GM10248 (cell line): ENCODE measurements around the gene TPD52L2.
"Not testable (repeated sequence)": the region's sequence is repeated elsewhere in the genome, so short reads cannot be mapped to it uniquely, and the experiment has no call there.

Experiments used
- CTCF ChIA-PET: fragments of 300-600 bp; sonication (Branson Sonifier 250); formaldehyde crosslinking; extraction: SDS; loops from one replicate; lab custom pipeline; 2021; ENCODE audit warnings: antibody characterized with exemption; lab: Yijun Ruan, JAX
- POLR2A ChIA-PET: fragments of 350-650 bp; sonication (Branson Sonifier 250); formaldehyde crosslinking; extraction: SDS; loops from one replicate; lab custom pipeline; 2020; ENCODE audit warnings: antibody characterized with exemption; lab: Yijun Ruan, JAX
- DNase-seq: peaks from one replicate; pipeline ENCODE4 v3.0.0; 2012; ENCODE audit errors: extremely low spot score
- TF ChIP-seq, protein P1 (sequence below): IDR thresholded peaks from 2 replicates; pipeline ENCODE4 v1.5.1; 2012; ENCODE audit warnings: mild to moderate bottlenecking, low read depth; ENCODE audit errors: extremely low read depth, missing control alignments, control extremely low read depth

The TPD52L2 gene

DNA sequence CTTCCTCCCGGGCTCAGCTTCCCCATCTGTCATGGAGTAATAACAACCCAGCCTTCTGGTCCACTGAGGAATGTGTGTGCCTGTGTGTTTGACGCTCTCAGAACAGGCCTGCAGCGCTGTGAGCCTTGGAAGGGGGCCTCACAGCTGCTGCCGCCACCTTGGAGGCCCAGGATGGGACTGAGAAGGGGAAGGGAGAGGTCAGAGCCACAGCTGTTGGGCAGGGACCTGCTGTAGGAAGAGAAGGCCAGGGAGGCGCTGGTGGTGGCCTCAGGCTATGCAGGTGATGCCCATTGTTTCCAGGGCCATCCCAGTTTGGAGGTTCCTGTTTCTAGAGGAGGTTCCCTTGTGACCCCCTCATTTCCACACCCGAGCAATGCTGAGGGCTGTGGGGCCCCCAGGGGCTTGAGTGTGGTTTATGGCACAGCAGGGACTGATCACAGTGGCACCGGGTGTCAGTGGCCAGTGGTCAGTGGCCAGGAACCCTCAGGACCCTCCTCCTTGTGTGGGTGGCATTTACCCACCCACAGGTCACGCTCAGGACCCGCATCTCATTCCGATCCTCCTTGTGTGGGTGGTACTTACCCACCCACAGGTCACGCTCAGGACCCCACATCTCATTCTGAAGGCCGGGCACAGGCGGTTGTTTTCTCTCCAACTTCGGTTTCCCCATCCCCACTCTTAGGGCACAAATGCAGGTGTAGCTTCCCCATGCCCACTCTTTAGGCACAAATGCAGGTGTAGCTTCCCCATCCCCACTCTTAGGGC, 14.0 kb downstream of the TPD52L2 start:
- ChIA-PET CTCF (interaction anchor here (0.6 kb wide), 1 partner anchor 13 kb away, joined by 3 read pairs; no protein-coding TSS in a partner anchor), POLR2A (interaction anchor here (1.4 kb wide), 1 partner anchor 14 kb away, joined by 4 read pairs; the partner anchor contains the start of gene TPD52L2)
- TF ChIP-seq, protein P1, sequence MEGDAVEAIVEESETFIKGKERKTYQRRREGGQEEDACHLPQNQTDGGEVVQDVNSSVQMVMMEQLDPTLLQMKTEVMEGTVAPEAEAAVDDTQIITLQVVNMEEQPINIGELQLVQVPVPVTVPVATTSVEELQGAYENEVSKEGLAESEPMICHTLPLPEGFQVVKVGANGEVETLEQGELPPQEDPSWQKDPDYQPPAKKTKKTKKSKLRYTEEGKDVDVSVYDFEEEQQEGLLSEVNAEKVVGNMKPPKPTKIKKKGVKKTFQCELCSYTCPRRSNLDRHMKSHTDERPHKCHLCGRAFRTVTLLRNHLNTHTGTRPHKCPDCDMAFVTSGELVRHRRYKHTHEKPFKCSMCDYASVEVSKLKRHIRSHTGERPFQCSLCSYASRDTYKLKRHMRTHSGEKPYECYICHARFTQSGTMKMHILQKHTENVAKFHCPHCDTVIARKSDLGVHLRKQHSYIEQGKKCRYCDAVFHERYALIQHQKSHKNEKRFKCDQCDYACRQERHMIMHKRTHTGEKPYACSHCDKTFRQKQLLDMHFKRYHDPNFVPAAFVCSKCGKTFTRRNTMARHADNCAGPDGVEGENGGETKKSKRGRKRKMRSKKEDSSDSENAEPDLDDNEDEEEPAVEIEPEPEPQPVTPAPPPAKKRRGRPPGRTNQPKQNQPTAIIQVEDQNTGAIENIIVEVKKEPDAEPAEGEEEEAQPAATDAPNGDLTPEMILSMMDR, result no peak
- no peak for DNase-seq

DNA sequence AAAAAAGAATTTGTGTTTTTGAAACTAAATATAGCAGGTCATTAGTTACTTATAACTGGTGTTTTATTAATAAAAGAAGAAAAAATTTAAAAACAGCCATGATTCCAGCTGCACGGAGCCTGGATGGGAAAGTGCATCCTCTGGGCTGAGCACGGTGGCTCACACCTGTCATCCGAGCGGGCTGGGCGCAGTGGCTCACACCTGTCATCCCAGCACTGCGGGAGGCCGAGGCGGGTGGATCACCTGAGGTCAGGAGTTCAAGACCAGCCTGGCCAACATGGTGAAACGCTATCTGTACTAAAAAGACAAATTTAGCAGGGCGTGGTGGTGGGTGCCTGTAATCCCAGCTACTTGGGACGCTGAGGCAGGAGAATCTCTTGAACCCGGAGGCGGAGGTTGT, 15.8 kb downstream of the TPD52L2 start:
- CTCF ChIA-PET, result interaction anchor here (1.4 to 1.6 kb wide), 2 partner anchors 16 to 92 kb away, joined by 3 to 5 read pairs; partner anchors contain the start of gene TPD52L2
- POLR2A ChIA-PET, result interaction anchor here (0.7 kb wide), 1 partner anchor 525 kb away, joined by 4 read pairs; no protein-coding TSS in a partner anchor
- DNase-seq, result not testable (repeated sequence)

DNA sequence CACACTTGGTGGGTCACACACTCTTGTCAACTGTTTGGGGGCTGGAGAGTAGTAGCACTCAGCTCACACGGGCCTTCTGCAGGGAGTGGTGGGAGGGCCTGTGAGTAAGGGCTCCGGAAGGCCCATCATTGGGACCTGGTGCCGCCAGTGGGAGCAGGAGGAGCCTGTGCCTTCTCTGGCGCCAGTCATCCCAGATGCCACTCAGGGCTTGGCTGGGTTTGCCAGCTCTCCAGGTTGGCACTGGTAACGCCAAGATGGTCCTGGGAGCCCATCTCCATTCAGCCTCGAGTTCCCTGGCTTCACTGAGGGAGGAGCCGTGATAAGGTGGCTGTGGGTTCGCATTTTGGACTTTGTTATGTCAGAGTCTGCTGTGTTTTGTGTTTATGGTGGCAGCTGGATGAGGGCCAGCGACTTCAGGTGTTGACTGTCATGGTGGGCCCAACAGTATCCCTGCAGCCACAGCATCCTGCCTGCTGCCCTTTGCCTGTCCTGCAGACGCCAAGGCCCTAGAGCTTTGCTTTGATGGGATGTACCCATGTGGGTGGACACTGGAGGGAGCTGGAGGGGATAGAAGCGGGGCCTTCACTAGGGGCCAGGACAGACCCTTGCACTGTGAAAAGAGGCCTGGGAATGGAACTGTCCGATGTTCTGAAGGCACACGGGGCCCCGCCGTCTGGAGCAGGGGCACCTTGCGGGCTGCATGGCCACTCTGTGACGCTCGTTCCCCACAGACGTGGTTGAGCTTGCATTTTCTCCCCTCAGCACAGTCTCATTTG, 16.6 kb downstream of the TPD52L2 start:
- TF ChIP-seq, protein P1, result no peak
- CTCF ChIA-PET, result interaction anchor here (0.9 to 1.6 kb wide), 4 partner anchors 16 to 92 kb away, joined by 3 to 5 read pairs (median 4); partner anchors contain the start of gene TPD52L2
- POLR2A ChIA-PET, result interaction anchor here (0.6 kb wide), 1 partner anchor 20 kb away, joined by 3 read pairs; no protein-coding TSS in a partner anchor
- DNase-seq, result no peak

DNA sequence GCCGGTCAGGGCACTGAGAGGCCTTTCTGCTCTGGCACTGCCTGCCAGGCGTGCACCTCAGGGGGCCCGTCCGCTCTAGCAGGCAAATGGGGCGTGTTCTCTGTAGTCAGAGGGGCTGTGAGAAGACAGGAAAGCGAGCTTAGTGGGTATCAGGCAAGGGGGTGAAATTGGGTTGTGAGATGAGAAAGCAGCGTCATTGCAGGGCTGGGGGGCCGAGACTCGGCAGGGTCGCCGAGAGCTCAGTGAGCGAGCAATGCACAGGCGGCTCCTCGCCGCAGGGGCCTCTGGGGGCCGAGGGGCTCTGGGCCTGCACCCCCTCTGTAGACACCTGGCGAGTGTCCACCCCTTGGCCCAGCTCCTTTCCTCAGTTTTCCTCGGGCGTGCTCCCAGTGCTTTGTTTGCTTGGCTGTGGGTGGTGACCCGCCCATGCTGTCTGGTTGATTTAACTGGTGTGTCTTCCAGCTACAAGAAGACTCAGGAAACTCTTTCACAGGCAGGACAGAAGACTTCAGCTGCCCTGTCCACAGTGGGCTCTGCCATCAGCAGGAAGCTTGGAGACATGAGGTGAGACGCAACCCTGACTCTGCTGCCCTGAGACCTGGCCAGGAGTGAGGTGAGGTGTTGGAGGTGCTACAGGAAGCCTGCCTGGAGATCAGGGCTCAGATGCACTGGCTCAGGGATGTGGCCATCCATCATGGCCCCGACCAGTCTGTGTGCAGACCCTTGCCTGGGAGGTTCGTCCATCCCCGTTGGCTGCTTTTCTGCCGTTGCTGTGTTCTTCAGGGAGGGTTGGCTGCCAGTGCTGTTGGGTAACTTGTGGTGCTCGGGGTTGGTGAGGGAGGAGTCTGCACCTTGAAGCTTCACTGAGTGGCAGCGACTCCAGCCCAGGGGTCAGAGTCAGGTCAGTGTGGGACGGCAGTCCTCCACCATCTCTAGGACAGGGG, 17.5 kb downstream of the TPD52L2 start:
- TF ChIP-seq, protein P1, result no peak
- DNase-seq, result no peak
- CTCF ChIA-PET, result interaction anchor here (0.9 to 1.6 kb wide), 4 partner anchors 17 to 91 kb away, joined by 3 to 5 read pairs (median 4); partner anchors contain the start of gene TPD52L2
- POLR2A ChIA-PET, result no interaction called here

DNA sequence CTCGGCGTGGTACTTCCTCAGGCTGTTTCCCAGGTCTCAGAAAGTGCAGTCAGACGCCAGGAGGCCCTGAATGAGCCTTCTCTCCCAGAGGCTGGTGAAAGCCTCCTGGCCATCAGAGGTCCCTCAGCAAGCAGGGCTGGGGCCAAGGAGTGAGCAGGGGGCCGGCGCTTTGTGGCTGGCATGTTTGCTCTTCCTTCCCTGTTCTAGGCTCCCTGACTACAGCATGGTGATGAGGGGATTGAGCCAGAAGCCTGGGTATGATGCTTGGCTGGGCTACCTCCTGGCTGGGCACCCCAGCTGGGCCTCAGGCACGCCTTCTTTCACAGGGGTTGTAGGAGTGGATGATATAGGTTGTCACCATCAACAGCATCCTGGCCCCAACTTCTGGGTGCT, 18.1 kb downstream of the TPD52L2 start:
- TF ChIP-seq, protein P1, result no peak
- CTCF ChIA-PET, result no interaction called here
- no peak for DNase-seq
- POLR2A ChIA-PET, result no interaction called here

DNA sequence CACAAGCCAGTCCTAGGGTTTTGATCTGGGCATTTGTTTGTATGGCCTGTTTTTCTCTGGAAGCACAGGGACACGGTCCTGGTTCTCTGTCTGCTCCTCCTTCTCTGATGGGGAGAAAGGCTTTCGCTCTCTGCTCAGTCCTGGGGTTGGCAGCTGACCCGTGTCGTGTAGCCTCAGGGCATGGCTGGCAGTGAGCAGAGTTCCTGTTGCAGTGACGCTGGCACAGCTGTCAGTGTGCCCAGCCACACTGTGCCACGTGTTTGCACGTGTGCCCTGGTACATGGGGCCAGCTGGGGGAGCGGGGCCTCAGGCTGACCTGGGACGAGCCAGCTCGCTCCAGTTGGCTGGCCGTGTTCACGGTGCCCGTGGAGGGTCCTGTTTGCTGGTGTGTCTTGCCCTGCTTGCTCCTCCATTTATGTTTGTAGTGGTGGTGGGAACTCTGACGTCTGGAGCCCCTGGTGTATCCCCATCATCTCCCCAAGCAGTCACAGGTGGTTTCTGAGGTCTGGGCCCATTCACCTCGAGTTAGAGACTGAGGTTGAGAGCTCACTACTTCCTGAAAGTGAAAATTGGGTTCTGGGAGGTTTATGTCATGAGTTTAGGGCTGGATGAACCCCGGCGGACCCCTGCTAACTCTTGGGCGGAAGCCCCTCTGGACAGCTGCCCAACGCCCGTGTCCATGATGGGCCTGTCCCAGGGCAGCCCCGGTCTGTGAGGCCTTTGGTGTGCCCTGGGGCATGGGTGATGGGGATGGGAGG, 19.6 kb downstream of the TPD52L2 start:
- ChIA-PET CTCF (interaction anchor here (1.5 kb wide), 1 partner anchor 347 kb away, joined by 3 read pairs; the partner anchor contains the start of gene PTK6), POLR2A (no interaction called here)
- DNase-seq, result peak; percentile 61

More for the DNA sequence above, 19.6 kb downstream of the TPD52L2 start:
- TF ChIP-seq, protein P1, result no peak
